RKO (cell line): ENCODE data around the gene IL36A.

ENCODE experiments used
- DNase-seq: peaks from one replicate; pipeline ENCODE4 v3.0.0-alpha.2; 2016; ENCODE audit warnings: low spot score

The IL36A gene, protein sequence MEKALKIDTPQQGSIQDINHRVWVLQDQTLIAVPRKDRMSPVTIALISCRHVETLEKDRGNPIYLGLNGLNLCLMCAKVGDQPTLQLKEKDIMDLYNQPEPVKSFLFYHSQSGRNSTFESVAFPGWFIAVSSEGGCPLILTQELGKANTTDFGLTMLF

DNA sequence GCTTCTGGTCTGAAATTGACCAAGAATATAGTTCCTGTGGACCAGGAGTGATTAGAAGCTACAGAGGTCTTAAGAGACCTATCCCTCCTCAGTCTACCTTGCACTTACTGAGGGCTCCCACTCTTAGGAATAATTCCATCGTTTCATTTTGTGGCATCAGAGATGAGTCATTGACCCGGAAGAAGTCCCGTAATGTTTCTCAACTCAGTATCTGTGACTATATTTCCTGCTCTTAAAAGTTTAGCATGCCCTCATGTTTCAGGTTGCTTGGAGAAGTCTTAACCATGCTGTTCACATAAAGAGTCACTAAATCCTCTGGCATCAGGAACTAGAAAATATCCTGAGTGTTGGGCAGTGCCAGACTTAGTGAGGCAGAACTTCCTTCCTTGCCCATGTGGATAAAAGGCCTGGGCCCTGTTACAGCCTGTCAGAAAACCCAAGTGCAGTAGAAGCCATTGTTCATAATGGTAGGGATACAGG is at the start of gene IL36A:
Gene IL36A, plus strand, starts transcription at position 430 of the 480 bp plus-strand sequence. CDS start 413 bp downstream, outside the sequence.
- no peak for DNase-seq

DNA sequence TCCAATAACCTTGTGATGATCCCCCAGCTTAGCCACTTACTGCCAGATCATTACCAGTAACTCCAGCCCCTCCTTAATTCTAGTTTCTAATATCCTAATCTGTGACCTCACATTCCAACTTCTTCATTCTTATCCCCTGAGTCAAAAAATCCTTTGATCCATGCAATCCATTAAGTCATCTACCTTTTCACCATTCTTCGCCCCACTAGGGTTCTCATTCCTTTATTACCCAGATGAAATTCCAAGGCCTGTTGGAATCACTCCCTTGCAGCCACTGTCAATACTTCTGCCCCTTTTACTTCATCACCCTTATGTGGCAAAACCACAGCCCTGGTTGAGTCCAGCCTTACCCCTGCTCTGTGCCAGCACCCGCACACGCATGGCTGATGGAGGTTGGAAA is 47.7 kb upstream of the IL36A start:
- DNase-seq: no peak

DNA sequence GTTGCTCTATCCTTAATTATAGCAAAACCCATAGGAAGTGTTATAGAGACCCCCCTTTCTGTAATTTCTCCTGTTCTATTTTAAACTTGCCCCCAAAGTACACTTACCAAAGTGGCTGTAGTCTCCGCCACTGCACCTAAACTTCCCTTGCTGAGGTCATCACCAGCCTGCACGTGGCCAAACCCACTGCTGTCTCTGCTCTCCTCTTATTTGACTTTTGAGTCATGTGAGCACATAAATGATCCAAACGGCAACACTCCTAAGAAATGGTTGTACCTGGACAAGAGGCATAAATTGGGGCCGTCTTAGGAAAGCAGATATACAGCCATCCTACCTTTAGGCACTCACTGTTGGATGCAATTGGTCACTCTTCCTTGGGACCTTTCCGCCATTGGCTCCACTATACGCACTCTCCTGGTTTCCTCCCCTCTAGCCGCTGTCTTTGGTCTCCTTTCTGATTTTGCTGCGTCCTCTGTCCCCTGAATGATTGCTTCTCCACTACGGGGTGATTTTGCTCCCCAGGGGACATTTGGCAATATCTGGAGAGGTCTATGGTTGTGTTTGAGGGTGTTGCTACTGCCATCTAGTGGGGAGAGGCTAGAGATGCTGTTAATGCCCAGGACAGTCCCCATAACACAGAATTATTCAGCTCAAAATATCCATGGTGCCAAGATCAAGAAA is 46.7 kb upstream of the IL36A start:
- DNase-seq: peak; percentile 64

DNA sequence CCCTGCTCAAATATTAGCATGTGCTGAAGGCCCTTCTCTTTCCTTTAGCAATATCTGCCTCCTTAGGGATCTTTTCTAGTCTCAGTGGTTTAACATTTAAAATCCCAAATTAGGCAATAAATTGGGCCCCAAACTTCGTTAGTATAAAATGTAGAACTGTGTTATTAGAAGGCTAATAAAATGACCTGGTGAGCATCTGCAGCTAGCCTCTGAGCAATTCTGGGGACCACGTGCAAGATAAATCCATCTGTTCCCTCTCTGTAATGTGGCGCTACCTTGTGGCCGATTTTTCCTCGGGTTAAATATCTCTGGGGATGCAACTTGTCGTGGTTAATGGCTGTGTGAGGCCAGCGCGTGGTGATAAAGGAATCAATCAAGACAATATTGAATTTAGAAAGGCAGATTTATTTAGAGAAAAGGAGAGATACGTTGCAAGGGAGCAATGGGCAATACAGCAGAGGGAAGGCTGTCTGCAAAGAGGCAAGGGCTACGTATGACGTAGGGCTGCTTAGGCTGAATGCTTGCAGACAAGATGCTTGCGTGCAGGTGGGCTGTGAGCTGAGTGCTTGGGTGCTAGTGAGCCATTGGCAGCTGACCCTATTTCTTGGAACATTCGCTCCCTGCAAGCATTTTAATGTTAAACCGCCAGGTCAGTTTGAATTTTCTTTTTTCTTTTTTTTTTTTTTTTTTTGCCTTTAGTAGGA is 46.0 kb upstream of the IL36A start:
- peak; percentile 5 for DNase-seq

DNA sequence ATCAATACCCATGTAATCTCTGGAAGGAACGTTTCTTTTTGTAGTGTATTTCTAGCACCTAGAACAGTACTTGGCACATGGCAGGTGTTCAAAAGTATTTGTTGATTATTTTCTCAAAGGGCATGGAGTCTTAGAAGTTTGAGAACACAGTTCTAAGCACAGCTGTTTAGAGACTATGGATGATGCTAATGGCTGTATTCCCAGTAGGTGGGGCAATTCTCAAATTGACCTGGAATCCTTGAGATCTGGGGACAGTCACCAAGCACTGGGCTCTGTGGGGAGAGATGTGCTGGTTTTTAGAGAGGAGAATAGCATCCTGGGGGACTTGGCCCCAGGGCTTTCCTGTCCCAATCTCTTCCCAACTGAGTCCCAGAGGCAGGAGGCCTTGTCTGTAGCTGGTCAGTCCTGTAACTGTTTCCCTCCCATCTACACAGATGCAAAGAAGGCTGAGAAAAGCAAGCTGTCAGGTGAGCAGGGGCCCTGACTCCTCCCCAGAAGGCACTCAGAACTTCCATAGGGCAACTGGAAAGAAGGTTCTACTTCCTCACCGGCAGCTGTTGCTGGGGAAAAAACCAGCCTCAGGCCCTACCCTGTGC is 44.9 kb upstream of the IL36A start:
- no peak for DNase-seq

DNA sequence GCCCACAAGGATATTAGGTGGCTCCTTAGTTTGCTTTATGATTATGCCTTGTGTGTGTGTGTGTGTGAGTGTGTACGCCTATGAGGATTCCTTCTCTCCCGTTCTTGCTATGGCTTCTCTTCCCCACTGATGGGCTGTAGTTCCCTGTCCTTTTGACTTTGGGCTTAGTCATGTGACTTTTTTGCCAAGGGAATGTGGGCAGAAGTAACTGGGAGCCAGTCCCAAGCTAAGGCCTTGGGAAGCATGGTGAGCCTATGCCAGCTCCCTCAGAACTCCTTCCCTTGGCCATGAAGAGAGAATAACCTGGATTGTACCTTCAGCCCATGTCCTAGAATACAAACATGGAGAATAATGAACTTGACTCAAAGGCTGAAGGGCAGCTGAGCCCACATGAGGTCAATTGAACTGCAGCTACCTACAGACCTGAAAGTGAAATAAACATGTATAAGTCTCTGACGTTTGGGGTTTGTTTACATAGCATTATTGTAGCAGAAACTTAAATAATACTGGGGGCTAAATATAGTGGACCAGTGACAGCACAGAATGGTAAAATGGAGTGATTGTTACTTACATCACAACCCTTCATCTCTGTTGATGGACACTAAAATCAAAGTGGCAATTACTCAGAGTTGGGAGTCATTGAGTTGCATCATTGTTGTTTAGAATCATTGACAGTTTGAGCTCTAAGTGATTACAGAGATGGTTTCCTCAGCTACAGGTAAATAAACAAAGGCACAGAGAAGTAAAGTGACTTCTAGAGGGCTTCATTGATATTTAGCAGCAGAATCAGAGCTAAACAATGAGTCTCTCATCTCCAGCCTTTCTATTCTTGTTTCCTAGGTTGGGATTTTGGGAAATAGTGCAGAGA is 42.7 kb upstream of the IL36A start:
- no peak for DNase-seq

DNA sequence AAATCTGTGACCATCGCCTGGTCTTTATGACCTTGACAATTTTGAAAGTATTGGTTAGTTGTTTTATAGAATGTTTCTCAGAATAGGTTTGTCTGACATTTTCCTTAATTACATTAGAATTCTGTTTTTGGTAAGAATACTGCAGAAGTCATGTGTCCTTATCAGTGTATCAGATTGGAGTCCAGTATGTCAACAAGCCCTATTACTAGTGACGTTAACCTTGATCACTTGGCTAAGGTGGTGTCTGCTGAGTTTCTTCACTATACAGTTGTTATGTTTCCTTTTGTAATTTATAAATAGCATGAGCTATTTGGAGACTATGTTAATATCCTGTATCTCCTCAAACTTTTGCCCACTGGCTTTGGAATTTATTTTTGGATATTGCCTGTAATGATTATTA is 38.2 kb upstream of the IL36A start:
- DNase-seq: no peak

DNA sequence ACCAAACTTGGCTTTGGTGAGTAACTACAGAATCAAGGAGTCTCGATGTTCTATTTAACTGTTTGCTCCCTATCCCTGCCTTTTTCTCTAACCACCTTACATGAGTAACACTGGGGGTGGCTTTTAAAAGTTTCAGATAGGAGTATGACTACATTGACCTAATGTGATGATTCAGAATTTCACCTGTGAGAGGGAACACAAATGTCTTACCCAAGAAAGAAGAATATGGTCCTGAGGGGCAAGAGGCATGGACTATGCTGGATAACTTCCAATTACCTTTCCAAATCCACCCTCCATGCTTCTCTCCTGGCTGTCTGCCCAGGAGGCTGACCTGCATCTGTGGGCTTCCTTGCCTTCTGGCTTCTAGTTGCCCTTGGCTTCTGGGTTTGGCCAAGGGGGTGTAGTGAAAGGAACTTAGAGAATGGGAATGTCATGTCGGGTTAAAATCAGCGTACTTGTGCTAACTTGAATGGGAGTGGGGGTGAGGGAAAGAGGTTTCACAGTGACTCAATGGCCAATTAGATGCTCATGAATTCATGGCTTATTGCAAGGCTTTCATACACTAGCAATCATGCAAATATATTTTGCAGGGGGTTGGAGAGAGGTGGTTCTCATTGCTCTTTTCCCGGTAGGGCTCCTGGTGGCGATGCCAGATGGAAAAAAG is 32.7 kb upstream of the IL36A start:
- no peak for DNase-seq

DNA sequence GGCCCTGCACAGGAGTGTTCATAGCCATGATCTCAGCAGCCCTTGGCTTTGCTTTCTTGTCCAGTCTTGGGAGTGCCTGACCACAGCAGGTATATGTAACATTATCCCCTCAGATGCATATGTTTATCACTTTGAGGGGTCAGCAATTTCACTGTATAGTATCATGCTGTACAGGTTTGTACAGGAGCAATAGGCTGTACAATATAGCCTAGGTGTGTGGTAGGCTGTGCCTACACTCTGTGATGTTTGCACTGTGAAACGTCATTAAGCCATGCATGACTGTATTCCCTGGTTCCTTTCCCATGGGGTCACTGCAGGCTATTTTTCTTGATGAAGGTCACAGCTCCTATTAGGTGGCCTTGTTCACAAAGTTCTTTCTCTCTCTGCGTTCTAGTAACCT is 32.1 kb upstream of the IL36A start:
- DNase-seq: no peak

DNA sequence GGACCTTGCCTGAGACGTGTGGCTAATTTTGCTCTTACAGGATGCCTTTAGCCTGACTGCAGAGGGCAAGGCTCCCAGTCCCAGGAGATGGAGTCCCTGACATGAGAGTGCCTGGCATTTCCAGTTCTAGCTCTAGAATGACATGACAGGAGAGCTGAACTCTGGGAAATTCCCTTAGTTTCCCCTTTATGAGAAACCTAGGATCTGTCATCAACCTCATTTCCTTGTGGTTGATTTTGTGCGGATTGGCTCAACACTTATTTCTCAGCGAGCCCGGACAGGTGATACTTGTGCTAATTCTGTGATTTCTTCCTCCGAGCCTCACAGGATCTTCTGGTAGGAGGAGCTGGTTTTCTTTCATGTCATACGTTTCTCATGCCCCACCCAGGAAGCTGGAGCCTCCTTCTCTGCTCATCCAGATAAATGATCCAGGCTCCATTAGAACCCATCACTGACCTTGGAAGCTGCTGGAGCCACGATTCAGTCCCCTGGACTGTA is 27.7 kb upstream of the IL36A start, which contains the start of gene IL36G:
Gene IL36G, plus strand, starts transcription at position 448 of the 498 bp plus-strand sequence. CDS start 633 bp downstream, outside the sequence.
- DNase-seq: no peak

DNA sequence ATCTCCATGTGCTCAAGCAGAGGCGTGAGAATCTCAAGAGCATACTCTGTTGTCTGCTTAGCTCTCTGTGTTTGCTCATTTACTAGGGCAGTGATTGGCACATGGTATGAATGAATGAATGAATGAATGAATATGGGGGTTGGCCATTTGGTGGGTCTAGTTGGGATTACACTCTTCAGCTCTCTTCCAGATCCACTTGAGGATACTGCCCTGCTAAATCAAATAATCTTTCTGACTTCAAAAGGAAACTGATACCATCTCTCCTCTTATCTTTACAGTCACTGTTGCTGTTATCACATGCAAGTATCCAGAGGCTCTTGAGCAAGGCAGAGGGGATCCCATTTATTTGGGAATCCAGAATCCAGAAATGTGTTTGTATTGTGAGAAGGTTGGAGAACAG is 25.5 kb upstream of the IL36A start:
- no peak for DNase-seq

DNA sequence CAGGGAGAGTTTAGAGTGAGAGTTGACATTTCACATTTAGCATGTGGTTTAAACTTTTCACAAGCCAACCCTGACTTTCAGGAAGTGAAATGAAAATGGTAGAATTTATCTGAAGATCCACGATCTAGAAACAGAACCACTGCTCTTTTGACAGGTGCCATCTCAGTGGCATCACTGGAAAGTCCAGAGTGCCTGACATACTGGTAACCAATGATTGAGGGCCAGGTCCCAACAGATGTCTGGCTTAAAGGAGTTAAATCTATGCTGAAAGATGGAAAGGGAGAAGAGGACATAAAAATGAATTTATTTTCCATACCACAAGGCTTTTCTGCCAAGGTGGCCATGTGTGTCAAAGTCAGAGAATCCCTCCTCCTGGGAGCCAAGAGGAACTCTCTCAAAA is 24.7 kb upstream of the IL36A start:
- DNase-seq: no peak

DNA sequence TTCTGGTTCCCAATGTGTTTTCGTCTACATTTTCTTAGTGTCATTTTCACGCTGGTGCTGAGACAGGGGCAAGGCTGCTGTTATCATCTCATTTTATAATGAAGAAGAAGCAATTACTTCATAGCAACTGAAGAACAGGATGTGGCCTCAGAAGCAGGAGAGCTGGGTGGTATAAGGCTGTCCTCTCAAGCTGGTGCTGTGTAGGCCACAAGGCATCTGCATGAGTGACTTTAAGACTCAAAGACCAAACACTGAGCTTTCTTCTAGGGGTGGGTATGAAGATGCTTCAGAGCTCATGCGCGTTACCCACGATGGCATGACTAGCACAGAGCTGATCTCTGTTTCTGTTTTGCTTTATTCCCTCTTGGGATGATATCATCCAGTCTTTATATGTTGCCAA is 20.2 kb upstream of the IL36A start:
- DNase-seq: no peak

DNA sequence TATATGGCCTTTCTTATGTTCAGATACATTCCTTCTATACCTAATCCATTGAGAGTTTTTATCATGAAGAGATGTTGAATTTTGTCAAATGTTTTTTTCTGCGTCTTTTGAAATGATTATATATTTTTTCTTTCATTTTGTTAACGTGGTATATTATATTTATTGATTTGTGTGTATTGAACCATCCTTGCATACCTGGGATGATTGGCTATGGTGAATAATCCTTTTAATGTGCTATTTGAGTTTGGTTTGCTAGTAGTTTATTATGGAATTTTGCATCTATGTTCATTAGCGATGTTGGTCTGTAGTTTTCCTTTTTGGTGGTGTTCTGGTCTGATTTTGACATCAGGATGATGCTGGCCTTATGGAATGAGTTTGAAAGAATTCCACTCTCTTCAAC is 15.6 kb upstream of the IL36A start:
- no peak for DNase-seq

DNA sequence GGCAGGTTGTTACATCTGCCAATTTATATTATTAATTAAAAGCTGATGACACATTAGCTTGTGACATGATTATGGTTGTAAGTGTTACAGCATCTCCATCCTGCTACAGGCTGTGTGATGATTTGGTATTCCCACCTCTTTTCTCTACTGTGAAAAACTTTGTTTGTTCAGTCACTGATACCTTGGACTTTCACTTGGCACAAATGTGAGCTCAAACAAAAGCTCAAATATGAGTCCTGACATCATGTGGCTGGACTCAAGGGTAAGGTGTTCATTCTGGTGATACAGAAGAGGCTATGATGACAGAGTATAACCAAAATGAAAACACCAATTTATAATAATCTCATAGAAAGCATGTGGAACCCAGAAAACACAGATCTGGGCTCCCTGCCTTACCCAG is 11.4 kb upstream of the IL36A start:
- DNase-seq: no peak

DNA sequence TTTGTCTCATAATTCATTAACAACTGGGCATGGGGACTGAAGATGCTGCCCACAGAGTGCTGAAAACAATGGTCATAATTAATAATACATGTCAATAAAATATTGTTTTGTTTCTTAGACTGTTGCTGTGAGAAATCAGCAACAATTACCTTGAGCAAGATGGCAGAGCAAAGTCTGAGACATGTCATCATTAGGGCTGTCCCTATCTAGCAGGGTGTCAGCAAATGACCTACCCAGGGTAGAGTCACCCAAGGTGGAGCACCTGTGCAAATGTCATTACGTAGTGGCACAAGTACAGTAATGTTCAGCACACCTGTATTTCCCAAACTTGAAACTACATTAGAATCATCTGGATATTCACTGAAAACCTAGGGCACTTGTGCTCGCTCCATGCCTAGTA is 10.6 kb upstream of the IL36A start:
- DNase-seq: no peak

DNA sequence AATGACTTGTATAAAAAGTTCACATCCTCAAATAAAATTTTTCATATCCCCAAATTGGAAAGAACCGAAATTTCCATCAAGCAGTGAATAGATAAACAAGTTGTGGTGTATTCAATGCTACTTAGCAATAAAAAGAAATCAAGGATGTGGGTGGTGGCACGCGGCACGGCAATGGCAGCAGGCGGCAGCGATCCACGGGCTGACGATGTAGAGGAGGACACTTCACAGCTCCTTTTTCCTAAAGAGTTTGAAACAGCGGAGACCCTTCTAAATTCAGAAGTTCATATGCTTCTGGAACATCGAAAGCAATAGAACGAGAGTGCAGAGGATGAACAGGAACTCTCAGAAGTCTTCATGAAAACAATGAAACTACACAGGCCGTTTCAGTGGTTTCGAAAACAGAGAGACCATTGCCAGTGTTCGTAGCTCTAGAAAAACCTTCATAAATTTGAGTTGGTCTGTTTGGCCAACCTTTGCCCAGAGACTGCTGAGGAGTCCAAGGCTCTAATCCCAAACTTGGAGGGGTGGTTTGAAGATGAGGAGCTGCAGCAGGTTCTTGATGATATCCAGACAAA is 9.8 kb upstream of the IL36A start:
- no peak for DNase-seq

DNA sequence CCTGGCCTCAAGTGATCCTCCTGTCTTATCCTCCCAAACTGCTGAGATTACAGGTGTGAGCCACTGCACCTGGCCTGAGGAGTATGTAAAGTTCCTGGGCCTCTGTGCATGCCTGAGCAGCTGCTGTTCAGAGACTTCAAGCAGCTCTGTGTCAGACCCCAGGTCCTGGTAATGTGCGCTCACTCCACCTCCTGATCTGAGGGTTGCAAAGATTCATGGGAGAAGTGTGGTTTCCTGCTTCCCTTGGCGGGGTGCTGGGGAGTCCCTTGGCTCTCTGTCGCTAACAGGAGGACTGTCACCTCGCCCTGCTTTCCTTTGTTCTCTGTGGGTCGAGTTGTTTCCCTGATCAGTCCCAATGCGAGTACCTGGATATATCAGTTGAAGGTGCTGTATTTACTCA is 8.6 kb upstream of the IL36A start:
- no peak for DNase-seq

DNA sequence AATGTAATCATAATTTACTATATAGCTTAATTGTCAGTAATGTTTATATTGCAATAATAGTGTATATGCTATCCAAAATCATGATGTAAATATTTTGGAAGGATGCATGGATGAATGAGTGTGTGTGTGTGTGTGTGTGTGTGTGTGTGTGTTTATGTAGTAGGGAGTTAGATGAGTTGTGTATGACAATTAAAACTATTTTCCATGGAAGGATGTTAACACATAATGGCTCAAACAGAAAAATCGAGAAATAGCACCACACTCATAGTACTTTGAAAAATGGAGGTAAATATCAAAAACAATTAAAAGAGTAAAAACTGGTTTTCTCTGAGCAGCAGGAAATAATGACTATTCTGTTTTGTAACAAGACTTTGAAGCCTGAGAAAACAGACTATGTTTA is 8.1 kb upstream of the IL36A start:
- DNase-seq: no peak

DNA sequence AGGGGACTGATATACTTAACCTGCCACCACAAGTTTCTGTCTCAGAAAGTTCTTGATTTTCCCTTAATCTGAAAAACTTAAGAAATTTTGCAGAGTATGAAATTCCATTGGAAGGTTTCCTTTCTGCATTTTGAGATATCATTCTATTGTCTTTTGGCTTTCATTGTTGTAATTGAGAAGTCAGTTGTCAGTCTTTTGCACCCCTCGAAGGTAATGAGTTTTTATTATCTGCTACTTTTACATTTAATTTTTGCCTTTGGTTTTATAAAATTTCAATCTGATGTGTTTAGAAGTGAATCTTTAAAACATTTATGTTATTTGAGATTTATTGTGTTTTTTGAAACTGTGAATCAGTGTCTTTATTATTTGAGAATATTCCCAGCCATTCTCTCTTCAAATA is 4.8 kb upstream of the IL36A start:
- no peak for DNase-seq

DNA sequence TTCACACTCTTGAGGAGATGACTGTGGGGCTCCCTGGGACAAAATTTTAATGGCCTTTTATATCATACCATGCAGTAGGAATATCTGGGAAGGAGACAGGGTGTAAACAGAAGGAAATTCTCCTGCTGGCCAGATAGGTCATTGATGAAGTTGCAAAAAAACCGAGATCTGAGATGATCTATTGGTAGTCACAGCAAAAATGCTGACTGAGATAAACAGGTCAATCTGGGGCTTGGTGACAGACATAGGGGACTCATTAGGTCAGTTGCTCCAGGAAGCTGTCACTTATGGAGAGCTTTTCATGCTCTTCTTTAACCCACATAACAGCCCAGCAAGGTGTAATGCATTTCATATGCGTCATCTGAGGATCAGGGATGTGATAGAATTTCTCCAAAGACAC is 2.6 kb upstream of the IL36A start:
- DNase-seq: no peak
